ENCODE data around the gene KCNMB1.

The KCNMB1 gene

DNA sequence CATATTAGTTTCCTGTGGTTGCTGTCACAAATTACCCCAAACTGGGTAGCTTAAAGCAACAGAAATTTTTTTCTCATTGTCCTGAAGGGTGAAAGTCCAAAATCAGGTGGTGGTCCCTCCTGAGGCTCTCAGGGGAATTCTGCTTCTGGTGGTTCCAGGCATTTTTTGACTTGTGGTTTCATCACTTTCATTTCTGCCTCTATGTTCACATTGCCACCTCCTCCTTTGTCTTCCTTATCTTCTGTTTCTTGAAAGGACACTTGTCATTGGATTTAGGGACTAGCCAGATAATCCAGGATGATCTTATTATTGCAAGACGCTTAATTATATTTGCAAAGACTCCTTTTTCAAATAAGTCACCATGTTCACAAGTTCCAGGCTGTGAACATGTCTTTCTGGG lies 43.2 kb downstream of the KCNMB1 start:
- WGBS (ENCODE audit: extremely low coverage, insufficient coverage, low lambda C conversion rate) = no CpG with 5 or more reads among the region's 1 CpG
- no peaks in the 10 kb centered on the region for H3K27me3 ChIP-seq (ENCODE audit: insufficient read depth, low read length, poor library complexity)
- DNase-seq = no peak

DNA sequence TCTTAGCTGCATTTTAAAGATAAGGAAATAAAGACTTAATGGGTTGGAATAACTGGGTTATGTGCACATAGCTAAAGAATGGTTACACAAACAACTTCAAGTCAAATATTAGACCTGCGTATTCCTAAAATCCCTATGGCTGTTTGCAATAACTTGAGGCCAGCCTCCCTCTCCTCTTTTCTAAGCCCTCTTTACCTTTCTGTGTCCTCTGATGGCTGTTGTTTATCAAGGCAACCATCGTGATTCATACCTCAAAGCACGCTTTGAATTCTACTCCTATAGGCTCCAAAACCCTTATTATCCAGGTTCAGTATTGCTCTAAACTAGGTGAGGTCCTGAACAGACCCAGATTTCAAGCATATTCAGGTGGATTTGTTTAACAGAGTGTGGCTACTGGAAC lies 46.0 kb downstream of the KCNMB1 start:
- no peak overlapping the region for H2BK5ac ChIP-seq (ENCODE audit: low read length)
- no peaks in the 10 kb centered on the region for H3K36me3 ChIP-seq (ENCODE audit: control insufficient read depth, insufficient read depth, low read length)
- H2BK15ac ChIP-seq (replicated peaks; ENCODE audit: low read depth) = no peak overlapping the region
- no peak overlapping the region for H3K23ac ChIP-seq (ENCODE audit: low read length)
- H3K18ac ChIP-seq (ENCODE audit: low read length) = no peak overlapping the region
- H3K9ac ChIP-seq (ENCODE audit: low read length) = no peak overlapping the region
- no peak overlapping the region for H3K4me2 ChIP-seq (ENCODE audit: low read length)
- H3K27me3 ChIP-seq (ENCODE audit: insufficient read depth, low read length, poor library complexity) = no peaks in the 10 kb centered on the region
- no peak overlapping the region for H2BK120ac ChIP-seq (ENCODE audit: low read depth, low read length)
- H3K79me2 ChIP-seq (ENCODE audit: control insufficient read depth, insufficient read depth, low read length) = no peaks in the 10 kb centered on the region
- H4K8ac ChIP-seq (ENCODE audit: low read depth, low read length) = no peak overlapping the region
- H2AK5ac ChIP-seq (ENCODE audit: low read length) = no peak overlapping the region
- H3K56ac ChIP-seq (ENCODE audit: low read length) = no peak overlapping the region
- H4K5ac ChIP-seq (ENCODE audit: low read length) = no peak overlapping the region
- no peak overlapping the region for H3K4ac ChIP-seq (ENCODE audit: low read depth, low read length)
- no peak overlapping the region for H3K4me3 ChIP-seq (ENCODE audit: low read length)
- H3K4me1 ChIP-seq (ENCODE audit: control insufficient read depth, low read depth, low read length) = no peaks in the 10 kb centered on the region
- DNase-seq = no peak
- no CpG with 5 or more reads among the region's 3 CpGs for WGBS (ENCODE audit: extremely low coverage, insufficient coverage, low lambda C conversion rate)
- H3K79me1 ChIP-seq (ENCODE audit: low read length) = no peaks in the 10 kb centered on the region
- no peak overlapping the region for H3K27ac ChIP-seq (ENCODE audit: low read depth, low read length)

More for the DNA sequence above, 43.2 kb downstream of the KCNMB1 start:
- Histone ChIP-seq H2BK15ac (replicated peaks; ENCODE audit: low read depth) (no peak overlapping the region), H3K23ac (ENCODE audit: low read length) (no peak overlapping the region), H3K9ac (ENCODE audit: low read length) (no peak overlapping the region), H2BK120ac (ENCODE audit: low read depth, low read length) (no peak overlapping the region), H2AK5ac (ENCODE audit: low read length) (no peak overlapping the region), H4K5ac (ENCODE audit: low read length) (no peak overlapping the region), H3K18ac (ENCODE audit: low read length) (no peak overlapping the region), H3K4me1 (ENCODE audit: control insufficient read depth, low read depth, low read length) (no peaks in the 10 kb centered on the region), H3K79me2 (ENCODE audit: control insufficient read depth, insufficient read depth, low read length) (no peaks in the 10 kb centered on the region), H3K79me1 (ENCODE audit: low read length) (no peaks in the 10 kb centered on the region), H3K27ac (ENCODE audit: low read depth, low read length) (no peak overlapping the region), H3K4me2 (ENCODE audit: low read length) (no peak overlapping the region), H2BK5ac (ENCODE audit: low read length) (no peak overlapping the region), H3K36me3 (ENCODE audit: control insufficient read depth, insufficient read depth, low read length) (no peaks in the 10 kb centered on the region), H4K8ac (ENCODE audit: low read depth, low read length) (no peak overlapping the region), H3K4ac (ENCODE audit: low read depth, low read length) (no peak overlapping the region), H3K4me3 (ENCODE audit: low read length) (no peak overlapping the region), H3K56ac (ENCODE audit: low read length) (no peak overlapping the region)

DNA sequence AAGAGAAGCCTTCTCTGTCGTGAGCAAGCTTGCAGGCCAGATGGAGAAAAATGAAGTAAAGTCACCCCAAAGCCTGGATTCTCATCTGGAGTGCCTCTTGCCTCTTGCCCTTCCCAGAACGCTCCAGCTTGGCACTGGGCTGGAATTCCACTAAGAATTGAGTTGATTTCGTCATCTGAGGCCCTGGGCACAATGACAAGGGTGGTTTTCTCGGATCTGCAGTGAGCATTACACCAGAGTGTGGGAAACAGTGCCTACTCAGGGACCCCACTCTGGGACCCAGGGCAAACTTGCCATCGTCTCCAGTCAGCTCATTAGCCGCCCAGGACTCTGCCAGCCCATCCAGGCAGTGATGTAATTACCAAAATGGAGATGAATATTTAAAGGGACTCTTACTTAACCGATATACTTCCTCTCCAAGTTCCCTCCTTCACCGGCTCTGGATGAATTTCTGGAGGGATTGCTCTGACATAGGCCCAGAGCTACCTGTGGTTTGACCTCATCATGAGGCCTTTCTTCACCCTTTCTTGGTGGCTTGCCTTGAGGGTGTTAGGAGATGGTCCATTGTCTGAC lies 46.9 kb downstream of the KCNMB1 start:
- no peak overlapping the region for H3K4ac ChIP-seq (ENCODE audit: low read depth, low read length)
- no peaks in the 10 kb centered on the region for H3K36me3 ChIP-seq (ENCODE audit: control insufficient read depth, insufficient read depth, low read length)
- no peak overlapping the region for H3K23ac ChIP-seq (ENCODE audit: low read length)
- no peak overlapping the region for H2BK15ac ChIP-seq (replicated peaks; ENCODE audit: low read depth)
- H4K8ac ChIP-seq (ENCODE audit: low read depth, low read length) = no peak overlapping the region
- no peak overlapping the region for H2BK120ac ChIP-seq (ENCODE audit: low read depth, low read length)
- no peak overlapping the region for H4K5ac ChIP-seq (ENCODE audit: low read length)
- H2BK5ac ChIP-seq (ENCODE audit: low read length) = no peak overlapping the region
- H3K79me2 ChIP-seq (ENCODE audit: control insufficient read depth, insufficient read depth, low read length) = no peaks in the 10 kb centered on the region
- no peak overlapping the region for H3K4me2 ChIP-seq (ENCODE audit: low read length)
- no CpG with 5 or more reads among the region's 8 CpGs for WGBS (ENCODE audit: extremely low coverage, insufficient coverage, low lambda C conversion rate)
- no peak overlapping the region for H3K9ac ChIP-seq (ENCODE audit: low read length)
- H3K4me1 ChIP-seq (ENCODE audit: control insufficient read depth, low read depth, low read length) = peaks cover 1% of the 10 kb centered on the region
- DNase-seq = no peak
- no peak overlapping the region for H3K56ac ChIP-seq (ENCODE audit: low read length)
- no peaks in the 10 kb centered on the region for H3K79me1 ChIP-seq (ENCODE audit: low read length)
- H3K27ac ChIP-seq (ENCODE audit: low read depth, low read length) = no peak overlapping the region
- no peaks in the 10 kb centered on the region for H3K27me3 ChIP-seq (ENCODE audit: insufficient read depth, low read length, poor library complexity)
- no peak overlapping the region for H3K4me3 ChIP-seq (ENCODE audit: low read length)
- no peak overlapping the region for H3K18ac ChIP-seq (ENCODE audit: low read length)
- no peak overlapping the region for H2AK5ac ChIP-seq (ENCODE audit: low read length)

- no peak for DNase-seq
- no peak overlapping the region for H3K4me3 ChIP-seq (ENCODE audit: low read length)
- no peak overlapping the region for H4K8ac ChIP-seq (ENCODE audit: low read depth, low read length)
- no CpG with 5 or more reads among the region's 9 CpGs for WGBS (ENCODE audit: extremely low coverage, insufficient coverage, low lambda C conversion rate)
- H3K4ac ChIP-seq (ENCODE audit: low read depth, low read length) = no peak overlapping the region
- no peak overlapping the region for H3K56ac ChIP-seq (ENCODE audit: low read length)
- no peak overlapping the region for H4K5ac ChIP-seq (ENCODE audit: low read length)
- H3K4me1 ChIP-seq (ENCODE audit: control insufficient read depth, low read depth, low read length) = peaks cover 4% of the 10 kb centered on the region
- no peaks in the 10 kb centered on the region for H3K36me3 ChIP-seq (ENCODE audit: control insufficient read depth, insufficient read depth, low read length)
- H2BK15ac ChIP-seq (replicated peaks; ENCODE audit: low read depth) = no peak overlapping the region
- H3K79me2 ChIP-seq (ENCODE audit: control insufficient read depth, insufficient read depth, low read length) = no peaks in the 10 kb centered on the region
- H2BK120ac ChIP-seq (ENCODE audit: low read depth, low read length) = no peak overlapping the region
- no peak overlapping the region for H2AK5ac ChIP-seq (ENCODE audit: low read length)
- no peaks in the 10 kb centered on the region for H3K27me3 ChIP-seq (ENCODE audit: insufficient read depth, low read length, poor library complexity)
- H3K18ac ChIP-seq (ENCODE audit: low read length) = no peak overlapping the region
- H3K79me1 ChIP-seq (ENCODE audit: low read length) = no peaks in the 10 kb centered on the region
- no peak overlapping the region for H3K27ac ChIP-seq (ENCODE audit: low read depth, low read length)
- no peak overlapping the region for H3K9ac ChIP-seq (ENCODE audit: low read length)
- no peak overlapping the region for H2BK5ac ChIP-seq (ENCODE audit: low read length)
- H3K23ac ChIP-seq (ENCODE audit: low read length) = no peak overlapping the region
- H3K4me2 ChIP-seq (ENCODE audit: low read length) = no peak overlapping the region
Observed at GRCh38 chr5:170341545-170341944, 47.6 kb downstream of the KCNMB1 start.

GRCh38 chr5:170339780-170340167 lies 49.4 kb downstream of the KCNMB1 start:
- no peak overlapping the region for H3K18ac ChIP-seq (ENCODE audit: low read length)
- no peak overlapping the region for H2AK5ac ChIP-seq (ENCODE audit: low read length)
- no peaks in the 10 kb centered on the region for H3K79me2 ChIP-seq (ENCODE audit: control insufficient read depth, insufficient read depth, low read length)
- DNase-seq = no peak
- no peak overlapping the region for H3K23ac ChIP-seq (ENCODE audit: low read length)
- H3K27me3 ChIP-seq (ENCODE audit: insufficient read depth, low read length, poor library complexity) = no peaks in the 10 kb centered on the region
- H3K79me1 ChIP-seq (ENCODE audit: low read length) = no peaks in the 10 kb centered on the region
- no peaks in the 10 kb centered on the region for H3K36me3 ChIP-seq (ENCODE audit: control insufficient read depth, insufficient read depth, low read length)
- H3K56ac ChIP-seq (ENCODE audit: low read length) = no peak overlapping the region
- no peak overlapping the region for H4K5ac ChIP-seq (ENCODE audit: low read length)
- no peak overlapping the region for H3K4me2 ChIP-seq (ENCODE audit: low read length)
- no peak overlapping the region for H4K8ac ChIP-seq (ENCODE audit: low read depth, low read length)
- H3K4ac ChIP-seq (ENCODE audit: low read depth, low read length) = no peak overlapping the region
- no peak overlapping the region for H3K9ac ChIP-seq (ENCODE audit: low read length)
- no peak overlapping the region for H2BK120ac ChIP-seq (ENCODE audit: low read depth, low read length)
- no CpG with 5 or more reads among the region's 1 CpG for WGBS (ENCODE audit: extremely low coverage, insufficient coverage, low lambda C conversion rate)
- H3K27ac ChIP-seq (ENCODE audit: low read depth, low read length) = no peak overlapping the region
- H2BK5ac ChIP-seq (ENCODE audit: low read length) = no peak overlapping the region
- no peak overlapping the region for H2BK15ac ChIP-seq (replicated peaks; ENCODE audit: low read depth)
- peaks cover 4% of the 10 kb centered on the region for H3K4me1 ChIP-seq (ENCODE audit: control insufficient read depth, low read depth, low read length)
- no peak overlapping the region for H3K4me3 ChIP-seq (ENCODE audit: low read length)

All from mesendoderm (in vitro differentiated cells).